NCI-H2107 treated with DMSO at 0.1 percent for 48 hours (cell line): ENCODE data around the gene CD53.
"Not testable (repeated sequence)": the region's sequence is repeated elsewhere in the genome, so short reads cannot be mapped to it uniquely, and the experiment has no call there.

ENCODE experiments used
- DNase-seq: peaks from one replicate; lab custom pipeline; 2025; ENCODE audit not compliant: unreplicated experiment; lab: John Stamatoyannopoulos, UW

Gene CD53

GRCh38 chr1:110914676-110915075 lies 41.7 kb downstream of the CD53 start:
- DNase-seq: no peak

- no peak for DNase-seq
Measured at GRCh38 chr1:110915804-110916203, 42.9 kb downstream of the CD53 start.

GRCh38 chr1:110916274-110916668 lies 43.3 kb downstream of the CD53 start:
- no peak for DNase-seq

- no peak for DNase-seq
Measured at GRCh38 chr1:110916669-110917306, 43.8 kb downstream of the CD53 start.

- DNase-seq: no peak
Measured at GRCh38 chr1:110918016-110918415, 45.1 kb downstream of the CD53 start.

- DNase-seq: no peak
Measured at GRCh38 chr1:110921953-110922352, 49.0 kb downstream of the CD53 start.

GRCh38 chr1:110927484-110928075 lies 54.6 kb downstream of the CD53 start:
- DNase-seq: no peak

GRCh38 chr1:110928191-110928590 lies 55.2 kb downstream of the CD53 start:
- no peak for DNase-seq

GRCh38 chr1:110928904-110929303 lies 56.0 kb downstream of the CD53 start:
- DNase-seq: no peak

GRCh38 chr1:110931097-110931496 lies 58.1 kb downstream of the CD53 start:
- not testable (repeated sequence) for DNase-seq

GRCh38 chr1:110936567-110936966 lies 63.6 kb downstream of the CD53 start:
- no peak for DNase-seq

- no peak for DNase-seq
Measured at GRCh38 chr1:110944806-110945205, 71.9 kb downstream of the CD53 start.

GRCh38 chr1:110945626-110946025 lies 72.7 kb downstream of the CD53 start:
- DNase-seq: no peak

- no peak for DNase-seq
Measured at GRCh38 chr1:110948038-110948810, 75.3 kb downstream of the CD53 start.
